Measurements from ENCODE around the gene GSE1. TPM values are rescaled to one million over a fixed set of nuclear protein-coding genes. Genes with fewer than 3 reads are reported as not detected.

Gene GSE1
- total and polyA plus RNA-seq, 9 donors, result 32.9 to 212 (median 91.4) TPM

DNA sequence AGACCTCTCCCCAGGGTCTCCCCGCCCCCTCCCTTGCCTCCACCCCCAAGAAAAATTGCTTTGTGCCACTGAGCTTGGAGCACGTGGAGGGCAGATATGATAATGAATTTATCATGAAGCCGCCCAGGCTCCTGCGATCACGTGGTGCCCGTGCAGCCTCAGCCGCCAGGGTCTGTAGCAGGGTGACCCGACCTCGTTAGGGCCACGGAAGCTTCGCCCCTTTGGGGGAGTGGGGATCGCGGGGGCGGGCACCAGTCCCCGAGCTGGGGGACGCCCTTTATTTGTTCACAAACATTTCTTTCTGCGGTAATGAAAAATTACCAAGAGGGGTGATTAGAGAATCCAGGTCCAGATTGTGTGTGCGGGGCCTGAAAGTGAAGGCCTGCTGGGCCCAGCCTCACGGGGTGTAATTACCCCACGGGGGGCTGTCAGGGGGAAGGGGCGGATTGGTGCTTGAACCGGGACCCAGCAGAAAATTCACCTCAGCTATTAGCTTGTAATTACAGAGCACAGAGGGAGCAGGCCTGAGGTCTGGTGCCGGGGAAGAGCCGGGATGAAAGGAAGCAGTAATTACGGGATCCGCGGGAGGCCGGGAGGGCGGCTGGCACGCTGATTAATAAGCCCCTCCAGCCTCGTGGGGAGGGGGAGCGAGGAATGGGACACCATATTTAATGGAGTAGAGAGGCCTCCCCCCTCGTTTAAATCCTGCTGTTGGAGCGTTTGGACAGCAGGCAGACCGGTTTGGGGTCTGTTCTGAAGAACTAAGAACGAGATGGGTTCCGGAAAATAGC, 13.3 kb downstream of the GSE1 start:
- DNase-seq, result no peak
- no peak overlapping the region for H3K4me3 ChIP-seq
- H3K27me3 ChIP-seq, result no peaks in the 10 kb centered on the region
- 30 to 47% (median 37%) methylated on average over 35 to 37 of the region's 37 CpGs for WGBS, 3 donors
- no peaks in the 10 kb centered on the region for H3K9me3 ChIP-seq
- no peak overlapping the region for H3K27ac ChIP-seq
- intact Hi-C loops (cut with DNase I), result no loop called here
- TF ChIP-seq POLR2A (IDR thresholded peaks at IDR 0.05) (no peak), EP300 (IDR thresholded peaks at IDR 0.05) (no peak)
- TF ChIP-seq, protein P1, sequence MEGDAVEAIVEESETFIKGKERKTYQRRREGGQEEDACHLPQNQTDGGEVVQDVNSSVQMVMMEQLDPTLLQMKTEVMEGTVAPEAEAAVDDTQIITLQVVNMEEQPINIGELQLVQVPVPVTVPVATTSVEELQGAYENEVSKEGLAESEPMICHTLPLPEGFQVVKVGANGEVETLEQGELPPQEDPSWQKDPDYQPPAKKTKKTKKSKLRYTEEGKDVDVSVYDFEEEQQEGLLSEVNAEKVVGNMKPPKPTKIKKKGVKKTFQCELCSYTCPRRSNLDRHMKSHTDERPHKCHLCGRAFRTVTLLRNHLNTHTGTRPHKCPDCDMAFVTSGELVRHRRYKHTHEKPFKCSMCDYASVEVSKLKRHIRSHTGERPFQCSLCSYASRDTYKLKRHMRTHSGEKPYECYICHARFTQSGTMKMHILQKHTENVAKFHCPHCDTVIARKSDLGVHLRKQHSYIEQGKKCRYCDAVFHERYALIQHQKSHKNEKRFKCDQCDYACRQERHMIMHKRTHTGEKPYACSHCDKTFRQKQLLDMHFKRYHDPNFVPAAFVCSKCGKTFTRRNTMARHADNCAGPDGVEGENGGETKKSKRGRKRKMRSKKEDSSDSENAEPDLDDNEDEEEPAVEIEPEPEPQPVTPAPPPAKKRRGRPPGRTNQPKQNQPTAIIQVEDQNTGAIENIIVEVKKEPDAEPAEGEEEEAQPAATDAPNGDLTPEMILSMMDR (IDR thresholded peaks at IDR 0.05), result no peak
- peaks cover 10% of the 10 kb centered on the region for H3K4me1 ChIP-seq (ENCODE audit: insufficient read depth)
- no peaks in the 10 kb centered on the region for H3K36me3 ChIP-seq

DNA sequence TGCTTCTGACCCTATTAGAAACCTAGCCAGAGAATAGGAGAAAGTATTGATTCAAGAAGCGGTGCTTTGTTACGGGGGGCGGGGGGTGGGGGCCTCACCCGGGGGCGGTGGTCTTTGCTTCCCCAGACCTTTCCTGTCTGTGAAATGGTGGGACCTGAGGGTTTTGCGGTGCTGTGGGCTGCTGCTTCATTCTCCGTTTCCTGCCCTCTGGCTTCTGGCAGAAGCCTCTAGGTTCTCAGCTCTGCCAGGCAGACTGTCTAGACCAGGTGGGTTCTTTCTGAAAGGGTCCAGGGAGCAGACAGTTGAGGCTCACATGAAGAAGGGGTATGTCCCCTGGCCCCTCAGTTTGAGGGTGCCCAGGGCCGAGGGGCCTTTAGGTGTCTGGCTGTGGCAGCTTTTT, 14.0 kb downstream of the GSE1 start:
- Histone ChIP-seq H3K4me3 (no peak overlapping the region), H3K27ac (no peak overlapping the region), H3K9me3 (no peaks in the 10 kb centered on the region), H3K4me1 (ENCODE audit: insufficient read depth) (peaks cover 15% of the 10 kb centered on the region), H3K36me3 (no peaks in the 10 kb centered on the region), H3K27me3 (no peaks in the 10 kb centered on the region)
- intact Hi-C loops (cut with DNase I), result no loop called here
- DNase-seq, result no peak
- no peak for TF ChIP-seq EP300 (IDR thresholded peaks at IDR 0.05)
- TF ChIP-seq, protein P1 (IDR thresholded peaks at IDR 0.05), result no peak
- no peak for TF ChIP-seq POLR2A (IDR thresholded peaks at IDR 0.05)
- 66 to 76% (median 70%) methylated on average over 8 of the region's 8 CpGs for WGBS, 3 donors

GRCh38 chr16:85627526-85628264, 14.6 kb downstream of the GSE1 start:
- TF ChIP-seq EP300 (IDR thresholded peaks at IDR 0.05), result no peak
- TF ChIP-seq POLR2A (IDR thresholded peaks at IDR 0.05), result no peak
- TF ChIP-seq, protein P1 (IDR thresholded peaks at IDR 0.05), result no peak
- Histone ChIP-seq H3K27ac (no peak overlapping the region), H3K36me3 (no peaks in the 10 kb centered on the region), H3K27me3 (no peaks in the 10 kb centered on the region), H3K4me3 (no peak overlapping the region), H3K4me1 (ENCODE audit: insufficient read depth) (peaks cover 15% of the 10 kb centered on the region), H3K9me3 (no peaks in the 10 kb centered on the region)
- DNase-seq, result no peak
- 86 to 91% (median 87%) methylated on average over 23 to 30 of the region's 30 CpGs for WGBS, 3 donors
- intact Hi-C loops (cut with DNase I), result no loop called here

GRCh38 chr16:85628265-85628556, 15.1 kb downstream of the GSE1 start:
- H3K27ac ChIP-seq, result no peak overlapping the region

More at GRCh38 chr16:85628265-85628556, 15.1 kb downstream of the GSE1 start:
- no peaks in the 10 kb centered on the region for H3K27me3 ChIP-seq
- no peak for TF ChIP-seq POLR2A (IDR thresholded peaks at IDR 0.05)
- no peak for TF ChIP-seq EP300 (IDR thresholded peaks at IDR 0.05)
- TF ChIP-seq, protein P1 (IDR thresholded peaks at IDR 0.05), result no peak
- H3K36me3 ChIP-seq, result no peaks in the 10 kb centered on the region
- DNase-seq, result no peak
- WGBS, 3 donors, result 68 to 89% methylated on average over 5 of the region's 5 CpGs; no CpG with 5 or more reads in 1 of the 3 donors
- intact Hi-C loops (cut with DNase I), result no loop called here
- no peaks in the 10 kb centered on the region for H3K9me3 ChIP-seq
- peaks cover 15% of the 10 kb centered on the region for H3K4me1 ChIP-seq (ENCODE audit: insufficient read depth)
- no peak overlapping the region for H3K4me3 ChIP-seq
